ENCODE data around the gene NELFCD.
"Not testable (repeated sequence)": the region's sequence is repeated elsewhere in the genome, so short reads cannot be mapped to it uniquely, and the experiment has no call there.

The NELFCD gene

GRCh38 chr20:58975353-58975752 is 5.7 kb upstream of the NELFCD start:
- no peak for DNase-seq

GRCh38 chr20:58976061-58976730 is 4.9 kb upstream of the NELFCD start:
- DNase-seq, result no peak

DNA sequence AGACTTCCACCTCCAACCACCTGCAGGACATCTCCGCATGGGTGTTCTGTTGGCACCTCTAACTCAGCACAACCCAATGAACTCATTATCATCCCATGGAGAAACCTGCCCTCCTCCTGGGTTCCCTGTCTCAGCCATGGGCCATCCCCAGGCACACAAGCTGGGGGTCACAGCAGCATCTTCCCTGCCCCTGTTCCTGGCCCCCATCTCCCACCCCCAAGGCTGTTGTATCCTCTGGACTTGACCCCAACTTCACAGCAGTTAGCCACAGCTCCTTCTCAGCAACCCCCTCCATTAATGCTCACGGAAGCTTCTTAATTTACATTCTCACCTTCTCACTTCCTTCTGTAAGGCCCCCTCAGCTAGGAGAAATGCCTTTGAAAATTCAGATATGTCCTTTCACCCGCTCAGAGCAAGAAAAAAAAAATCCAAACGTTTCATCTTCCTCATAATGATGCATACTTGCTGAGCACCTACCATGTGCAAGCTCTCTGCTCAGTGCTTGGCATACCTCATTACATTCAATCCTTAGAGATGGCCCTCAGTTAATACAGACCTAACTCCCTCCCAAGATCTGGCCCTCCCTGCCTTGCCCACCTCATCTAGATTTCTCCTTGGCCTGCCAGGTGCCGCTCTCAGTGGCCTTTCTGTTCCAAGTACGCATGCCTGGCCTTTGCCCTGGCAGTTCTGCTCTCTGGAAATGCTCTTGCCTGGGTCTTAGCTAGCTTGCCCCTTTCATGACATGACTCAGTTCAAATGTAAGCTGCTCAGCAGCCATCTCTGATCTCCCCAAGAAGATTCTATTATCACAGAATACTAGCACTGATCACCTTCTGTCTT is 2.5 kb upstream of the NELFCD start:
- no peak for DNase-seq

- no peak for DNase-seq
Observed at GRCh38 chr20:58981628-58982364, 740 bp downstream of the NELFCD start.

GRCh38 chr20:58982406-58983114 is 1.5 kb downstream of the NELFCD start:
- no peak for DNase-seq

- DNase-seq, result not testable (repeated sequence)
Observed at GRCh38 chr20:58983115-58983468, 2.0 kb downstream of the NELFCD start.

GRCh38 chr20:58984691-58985090 is 3.6 kb downstream of the NELFCD start:
- DNase-seq, result no peak

GRCh38 chr20:58985656-58986055 is 4.6 kb downstream of the NELFCD start:
- no peak for DNase-seq

GRCh38 chr20:58986286-58986967 is 5.4 kb downstream of the NELFCD start:
- DNase-seq, result no peak

- DNase-seq, result no peak
Observed at GRCh38 chr20:58986968-58987517, 6.0 kb downstream of the NELFCD start.

- no peak for DNase-seq
Observed at GRCh38 chr20:58987790-58988564, 6.9 kb downstream of the NELFCD start.

GRCh38 chr20:58988565-58988882 is 7.5 kb downstream of the NELFCD start:
- no peak for DNase-seq

DNA sequence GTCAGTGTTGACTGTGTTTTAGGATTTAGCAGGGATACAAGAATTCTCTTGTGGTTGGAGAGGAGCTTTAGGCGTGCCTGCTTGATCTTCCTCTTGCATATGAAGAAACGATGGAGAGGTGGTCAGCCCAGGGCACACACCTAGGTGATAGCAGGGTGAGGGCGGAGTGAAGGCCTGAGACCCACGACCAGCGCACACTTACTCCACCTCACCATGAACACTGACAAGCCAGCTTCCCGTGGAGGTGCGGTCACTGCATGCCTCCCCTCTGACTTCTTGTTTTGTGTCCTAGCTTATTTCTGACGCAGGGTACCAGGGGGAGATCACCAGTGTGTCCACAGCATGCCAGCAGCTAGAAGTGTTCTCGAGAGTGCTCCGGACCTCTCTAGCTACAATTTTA is 8.1 kb downstream of the NELFCD start:
- DNase-seq, result no peak

GRCh38 chr20:58990651-58991445 is 9.8 kb downstream of the NELFCD start:
- DNase-seq, result no peak

- DNase-seq, result no peak
Observed at GRCh38 chr20:58991715-58992114, 10.7 kb downstream of the NELFCD start.

GRCh38 chr20:58992911-58993310 is 11.9 kb downstream of the NELFCD start:
- no peak for DNase-seq

DNA sequence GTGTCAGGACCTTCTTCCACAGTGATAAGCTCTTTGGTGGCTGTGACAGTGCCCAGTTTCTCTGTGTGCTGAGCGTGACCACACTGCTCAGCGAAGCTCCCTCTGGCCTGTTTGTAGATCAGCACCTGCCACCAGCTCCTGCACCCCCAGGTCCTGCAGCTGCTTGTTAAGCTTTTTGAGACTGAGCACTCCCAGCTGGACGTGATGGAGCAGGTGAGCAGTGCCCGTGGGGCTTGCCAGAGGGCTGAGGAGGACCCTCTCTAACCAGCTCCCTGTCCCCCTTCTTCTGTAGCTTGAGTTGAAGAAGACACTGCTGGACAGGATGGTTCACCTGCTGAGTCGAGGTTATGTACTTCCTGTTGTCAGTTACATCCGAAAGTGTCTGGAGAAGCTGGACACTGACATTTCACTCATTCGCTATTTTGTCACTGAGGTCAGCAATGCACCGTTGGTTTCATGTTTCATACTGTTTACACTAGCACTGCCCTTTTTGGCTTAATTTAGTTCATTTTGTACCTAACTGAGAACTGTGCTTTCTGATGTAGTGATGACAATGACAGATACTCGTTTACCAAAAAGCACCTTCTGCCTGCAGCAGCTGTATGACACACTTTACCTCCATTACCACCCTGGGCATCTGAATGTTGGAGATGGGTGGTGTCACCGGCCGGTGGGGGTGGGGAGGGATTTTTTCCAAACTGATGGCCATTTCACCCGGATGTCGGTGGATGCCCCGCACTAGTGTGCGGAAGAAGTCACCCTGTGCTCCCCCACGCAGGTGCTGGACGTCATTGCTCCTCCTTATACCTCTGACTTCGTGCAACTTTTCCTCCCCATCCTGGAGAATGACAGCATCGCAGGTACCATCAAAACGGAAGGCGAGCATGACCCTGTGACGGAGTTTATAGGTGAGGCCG is 12.5 kb downstream of the NELFCD start:
- DNase-seq, result no peak

DNA sequence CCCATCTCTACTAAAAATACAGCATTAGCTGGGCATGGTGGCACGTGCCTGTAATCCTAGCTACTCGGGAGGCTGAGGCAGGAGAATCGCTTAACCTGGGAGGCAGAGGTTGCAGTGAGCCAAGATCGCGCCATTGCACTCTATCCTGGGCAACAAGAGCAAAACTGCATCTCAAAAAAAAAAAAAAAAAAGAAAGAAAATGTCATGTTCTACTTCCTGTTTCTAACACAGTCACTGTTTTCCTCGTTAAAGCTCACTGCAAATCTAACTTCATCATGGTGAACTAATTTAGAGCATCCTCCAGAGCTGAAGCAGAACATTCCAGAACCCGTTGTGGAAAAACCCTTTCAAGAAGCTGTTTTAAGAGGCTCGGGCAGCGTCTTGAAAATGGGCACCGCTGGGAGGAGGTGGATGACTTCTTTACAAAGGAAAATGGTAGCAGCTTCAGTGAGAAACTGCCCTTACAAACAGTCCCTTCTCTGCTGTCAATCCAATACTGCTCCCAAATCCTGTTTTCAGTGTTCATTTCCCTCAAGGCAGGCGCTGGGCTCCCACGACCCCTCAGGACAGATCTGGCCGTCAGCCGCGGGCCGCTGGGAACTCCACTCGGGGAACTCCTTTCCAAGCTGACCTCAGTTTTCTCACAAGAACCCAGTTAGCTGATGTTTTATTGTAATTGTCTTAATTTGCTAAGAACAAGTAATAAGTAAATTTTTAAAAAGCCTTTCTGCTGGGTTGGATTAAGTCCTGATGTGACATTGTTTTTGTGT is 13.5 kb downstream of the NELFCD start:
- DNase-seq, result no peak
